PFSK-1 (cell line): Measurements from ENCODE around the gene ACKR4.

ENCODE experiments used
- FOXP2 ChIP-seq: optimal IDR thresholded peaks from 2 replicates; pipeline ENCODE3; 2011; ENCODE audit warnings: borderline replicate concordance, control low read depth, inconsistent platforms; ENCODE audit not compliant: insufficient read depth; ENCODE audit errors: extremely low read length, extremely low read depth
- POLR2AphosphoS5 ChIP-seq: IDR thresholded peaks from 2 replicates; pipeline ENCODE4 v1.6.1; 2012; ENCODE audit warnings: low read depth, mild to moderate bottlenecking, control low read depth, low read length, moderate library complexity
- REST ChIP-seq, 2 experiments: IDR thresholded peaks; 2 replicates each; pipeline versions ENCODE4 v1.6.1 to v1.8.0; 2011 to 2012; ENCODE audit warnings: low read depth in 2 of 2, low read length in 2 of 2, control low read depth in 1 of 2, inconsistent platforms in 1 of 2, mild to moderate bottlenecking in 1 of 2, moderate library complexity in 1 of 2; ENCODE audit not compliant: insufficient read depth in 1 of 2
- SIN3A ChIP-seq: IDR thresholded peaks from 2 replicates; pipeline ENCODE4 v1.6.1; 2012; ENCODE audit warnings: mild to moderate bottlenecking, low read length, moderate library complexity, borderline replicate concordance; ENCODE audit not compliant: insufficient read depth
- TAF1 ChIP-seq: IDR thresholded peaks from 2 replicates; pipeline ENCODE4 v1.6.1; 2012; ENCODE audit warnings: low read length, control low read depth, borderline replicate concordance; ENCODE audit not compliant: insufficient read depth

ACKR4 gene

GRCh38 chr3:132564070-132564465, 33.0 kb upstream of the ACKR4 start:
- TF ChIP-seq POLR2AphosphoS5 (no peak), REST (IDR thresholded peaks at IDR 0.05; ENCODE audit: insufficient read depth in 1 of 2, low read depth in 2 of 2, low read length in 2 of 2) (no peak), FOXP2 (no peak), SIN3A (no peak), TAF1 (no peak)

- TF ChIP-seq REST (IDR thresholded peaks at IDR 0.05; ENCODE audit: insufficient read depth in 1 of 2, low read depth in 2 of 2, low read length in 2 of 2), result no peak
- TF ChIP-seq FOXP2, result no peak
- no peak for TF ChIP-seq TAF1
- no peak for TF ChIP-seq SIN3A
- TF ChIP-seq POLR2AphosphoS5, result no peak
These were observed 28.6 kb upstream of the ACKR4 start for GRCh38 chr3:132568422-132568821.

DNA sequence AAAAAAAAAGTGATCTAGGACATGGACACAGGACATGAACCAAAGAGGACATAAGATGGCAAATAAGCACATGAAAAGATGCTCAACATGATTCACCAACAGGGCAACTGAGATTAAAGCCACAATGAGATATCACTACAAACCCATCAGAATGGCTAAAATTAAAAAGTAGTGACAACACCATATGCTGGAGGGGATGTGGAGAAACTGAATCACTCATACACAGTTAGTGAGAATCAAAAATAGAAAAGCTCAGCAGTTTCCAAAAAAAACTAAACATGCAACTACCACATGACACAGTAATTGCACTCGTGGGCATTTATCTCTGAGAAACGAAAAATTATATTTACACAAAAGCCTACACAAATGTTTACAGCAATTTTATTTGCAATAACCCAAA, 27.9 kb upstream of the ACKR4 start:
- TF ChIP-seq SIN3A (no peak), REST (IDR thresholded peaks at IDR 0.05; ENCODE audit: insufficient read depth in 1 of 2, low read depth in 2 of 2, low read length in 2 of 2) (no peak), TAF1 (no peak), FOXP2 (no peak), POLR2AphosphoS5 (no peak)

DNA sequence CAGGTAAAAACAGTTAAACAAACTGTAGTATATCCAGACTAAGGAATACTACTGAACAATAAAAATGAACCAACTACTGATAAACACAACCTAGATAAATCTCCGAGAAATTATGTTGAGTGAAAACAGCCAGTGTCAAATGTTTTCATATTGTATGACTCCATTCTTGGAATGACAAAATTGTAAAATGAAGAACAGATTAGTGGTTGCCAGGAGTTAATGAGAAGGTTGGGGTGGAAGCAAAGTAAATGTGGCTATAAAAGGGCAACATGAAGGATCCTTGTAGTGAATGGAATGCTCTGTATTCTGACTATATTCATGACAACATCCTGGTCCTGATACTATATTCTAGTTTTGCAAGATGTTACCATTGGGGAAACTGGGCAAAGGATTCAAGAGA, 27.5 kb upstream of the ACKR4 start:
- TF ChIP-seq SIN3A (no peak), POLR2AphosphoS5 (no peak), REST (IDR thresholded peaks at IDR 0.05; ENCODE audit: insufficient read depth in 1 of 2, low read depth in 2 of 2, low read length in 2 of 2) (no peak), FOXP2 (no peak), TAF1 (no peak)

DNA sequence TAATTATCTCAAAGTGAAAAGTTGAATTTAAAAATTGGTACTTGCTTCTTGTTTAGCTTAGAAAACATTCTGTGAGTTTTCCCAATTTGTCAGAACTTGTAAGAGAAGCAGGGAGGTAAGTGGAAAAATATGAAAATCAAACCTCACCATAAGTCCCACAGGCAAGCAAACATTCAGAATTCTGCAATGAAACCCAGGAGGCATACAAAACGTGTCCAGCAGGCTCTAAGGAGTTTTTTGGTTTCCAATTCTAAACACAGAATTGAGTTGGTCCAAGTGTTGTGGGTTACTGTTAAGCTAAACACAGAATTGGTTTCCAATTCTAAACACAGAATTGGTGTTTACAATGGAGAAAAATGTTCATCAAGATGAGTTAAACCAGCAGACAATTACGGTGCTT, 27.1 kb upstream of the ACKR4 start:
- TF ChIP-seq TAF1 (no peak), FOXP2 (no peak), POLR2AphosphoS5 (no peak)
